HS-27A (cell line): Measurements from ENCODE around the gene CRKL.
"Not testable (repeated sequence)": the region's sequence is repeated elsewhere in the genome, so short reads cannot be mapped to it uniquely, and the experiment has no call there.

Source experiments
- DNase-seq: peaks from one replicate; pipeline ENCODE4 v3.0.0-alpha.2; 2012; ENCODE audit warnings: low read depth, missing footprints

The CRKL gene

DNA sequence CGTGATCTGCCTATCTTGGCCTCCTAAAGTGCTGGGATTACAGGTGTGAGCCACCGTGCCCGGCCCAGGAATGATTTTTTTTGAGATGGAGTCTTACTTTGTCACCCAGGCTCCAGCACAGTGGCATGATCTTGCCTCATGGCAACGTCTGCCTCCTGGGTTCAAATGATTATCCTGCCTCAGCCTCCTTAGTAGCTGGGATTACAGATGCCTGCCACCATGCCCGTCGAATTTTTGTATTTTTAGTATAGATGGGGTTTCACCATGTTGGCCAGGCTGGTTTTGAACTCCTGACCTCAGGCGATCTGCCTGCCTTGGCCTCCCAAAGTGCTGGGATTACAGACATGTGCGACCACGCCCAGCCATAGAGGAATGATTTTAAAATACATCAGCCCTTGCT is 17.8 kb downstream of the CRKL start:
- not testable (repeated sequence) for DNase-seq

- not testable (repeated sequence) for DNase-seq
Measured at GRCh38 chr22:20935780-20936539, 18.8 kb downstream of the CRKL start.

- DNase-seq, result no peak
Measured at GRCh38 chr22:20937031-20937793, 20.0 kb downstream of the CRKL start.

DNA sequence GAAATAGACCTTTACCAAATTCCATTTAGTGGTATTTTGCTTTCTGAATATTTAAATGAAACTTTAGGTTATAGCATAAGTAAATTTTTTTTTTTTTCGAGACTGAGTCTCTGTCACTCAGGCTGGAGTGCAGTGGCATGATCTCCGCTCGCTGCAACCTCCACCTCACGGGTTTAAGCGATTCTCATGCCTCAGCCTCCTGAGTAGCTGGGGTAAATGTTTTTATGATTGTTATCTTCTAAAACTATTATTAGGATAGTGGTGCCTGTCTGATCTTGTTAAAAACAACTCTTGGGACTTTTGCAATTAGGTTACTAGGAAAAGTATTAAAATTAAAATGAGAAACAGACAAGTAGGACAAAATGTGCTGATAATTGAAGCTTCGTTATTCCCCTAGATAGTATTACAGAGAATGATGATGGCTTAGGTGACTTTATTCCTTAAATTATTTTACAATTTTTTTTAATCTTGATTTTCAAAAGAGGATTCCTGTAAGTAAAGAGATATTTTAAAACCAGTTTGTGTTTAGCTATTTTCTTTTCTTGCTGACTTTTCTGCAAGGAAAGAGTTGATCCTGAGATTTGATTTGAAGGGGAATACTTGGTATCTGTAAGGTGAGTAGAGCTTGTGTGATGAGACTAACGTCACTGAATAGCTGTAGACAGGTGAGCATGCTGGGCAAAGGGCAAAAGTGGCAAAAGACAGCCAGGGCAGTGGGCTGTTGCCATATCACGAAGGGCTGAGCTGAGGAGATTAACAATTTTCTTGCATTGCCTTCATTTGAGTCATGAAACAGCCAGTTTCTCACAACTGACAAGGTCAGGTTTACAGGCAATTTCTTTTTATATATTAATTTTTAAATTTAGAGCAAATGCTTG is 20.8 kb downstream of the CRKL start:
- no peak for DNase-seq

DNA sequence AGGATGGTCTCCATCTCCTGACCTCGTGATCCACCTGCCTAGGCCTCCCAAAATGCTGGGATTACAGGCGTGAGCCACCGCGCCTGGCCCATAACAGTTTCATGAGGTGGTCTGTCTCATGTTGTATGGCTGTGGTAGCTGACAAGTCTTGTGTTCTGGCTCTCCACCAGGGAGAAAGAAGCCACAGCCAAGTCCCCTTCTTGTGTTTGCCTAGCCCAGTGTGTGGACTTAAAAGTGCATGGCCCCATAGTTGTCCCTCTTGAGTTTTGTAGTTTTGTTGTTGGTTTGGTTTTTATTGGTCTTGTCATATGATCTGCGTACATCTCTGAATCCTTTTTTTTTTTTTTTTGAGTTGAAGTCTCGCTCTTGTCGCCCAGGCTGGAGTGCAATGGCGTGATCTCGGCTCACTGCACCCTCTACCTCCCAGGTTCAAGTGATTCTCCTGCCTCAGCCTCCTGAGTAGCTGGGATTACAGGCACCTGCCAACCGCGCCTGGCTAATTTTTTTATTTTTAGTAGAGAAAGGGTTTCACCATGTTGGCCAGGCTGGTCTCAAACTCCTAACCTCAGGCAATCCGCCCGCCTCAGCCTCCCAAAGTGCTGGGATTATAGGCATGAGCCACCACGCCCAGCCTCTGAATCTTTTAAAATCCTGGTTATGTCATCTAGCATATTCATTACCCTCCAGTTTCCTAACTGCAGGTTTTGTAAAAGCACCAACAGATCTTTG is 22.4 kb downstream of the CRKL start:
- not testable (repeated sequence) for DNase-seq

- no peak for DNase-seq
Measured at GRCh38 chr22:20940186-20940651, 23.0 kb downstream of the CRKL start.

- no peak for DNase-seq
Measured at GRCh38 chr22:20940904-20941385, 23.7 kb downstream of the CRKL start.

DNA sequence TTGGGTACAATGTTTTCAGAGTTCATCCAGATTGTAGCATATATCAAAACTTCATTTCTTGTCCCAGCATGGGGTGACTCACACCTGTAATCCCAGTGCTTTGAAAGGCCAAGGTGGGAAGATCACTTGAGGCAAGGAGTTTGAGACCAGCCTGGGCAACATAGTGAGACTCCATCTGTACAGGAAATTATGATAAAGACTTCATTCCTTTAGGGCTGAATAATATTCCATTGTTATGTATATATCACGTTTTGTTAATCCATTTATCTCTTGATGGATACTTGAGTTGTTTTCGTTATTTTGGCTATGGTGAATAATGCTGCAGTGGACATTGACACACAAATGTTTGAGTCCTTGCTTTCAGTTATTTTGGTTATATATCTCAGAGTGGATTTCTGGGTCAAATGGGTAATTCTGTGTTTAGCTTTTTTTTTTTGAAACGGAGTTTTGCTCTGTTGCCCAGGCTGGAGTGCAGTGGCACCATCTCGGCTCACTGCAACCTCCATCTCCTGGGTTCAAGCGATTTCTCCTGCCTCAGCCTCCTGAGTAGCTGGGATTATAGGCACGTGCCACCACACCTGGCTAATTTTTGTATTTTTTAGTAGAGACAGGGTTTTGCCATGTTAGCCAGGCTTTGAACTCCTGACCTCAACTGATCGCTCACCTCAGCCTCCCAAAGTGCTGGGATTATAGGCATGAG is 25.1 kb downstream of the CRKL start:
- not testable (repeated sequence) for DNase-seq

DNA sequence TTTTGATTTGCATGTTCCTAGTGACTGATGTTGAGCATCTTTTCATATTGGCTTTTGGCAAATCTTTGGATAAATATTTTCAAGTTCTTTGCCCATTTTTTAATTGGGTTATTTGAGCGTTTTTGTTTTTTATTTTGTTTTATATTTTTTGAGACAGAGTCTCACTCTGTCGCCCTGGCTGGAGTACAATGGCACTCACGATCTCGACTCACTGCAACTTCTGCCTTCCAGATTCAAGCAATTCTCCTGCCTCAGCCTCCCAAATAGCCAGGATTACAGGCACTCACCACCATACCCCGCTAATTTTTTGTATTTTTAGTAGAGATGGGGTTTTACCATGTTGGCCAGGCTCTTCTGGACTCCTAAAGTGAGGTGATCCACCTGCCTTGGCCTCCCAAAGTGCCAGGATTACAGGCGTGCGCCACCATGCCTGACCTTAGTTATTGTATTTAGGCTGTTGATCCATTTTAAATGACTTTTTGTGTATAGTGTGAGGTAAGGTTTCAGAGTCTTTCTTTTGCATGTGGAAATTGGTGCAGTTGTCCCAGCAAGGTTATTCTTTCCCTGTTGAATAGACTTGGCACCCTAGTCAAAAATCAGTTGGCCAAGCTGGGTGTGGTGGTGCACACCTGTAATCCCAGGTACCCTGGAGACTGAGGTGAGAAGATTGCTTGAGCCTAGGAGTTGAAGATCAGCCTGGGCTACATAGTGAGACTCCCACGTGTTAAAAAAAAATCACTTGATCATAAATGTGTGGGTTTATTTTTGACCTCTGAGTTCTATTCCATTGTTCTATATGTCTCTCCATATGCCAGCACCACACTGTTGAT is 26.1 kb downstream of the CRKL start:
- DNase-seq, result no peak

- no peak for DNase-seq
Measured at GRCh38 chr22:20944042-20944441, 26.8 kb downstream of the CRKL start.

GRCh38 chr22:20945578-20945934 is 28.3 kb downstream of the CRKL start:
- no peak for DNase-seq

GRCh38 chr22:20946080-20946986 is 29.1 kb downstream of the CRKL start:
- peak; percentile 56 for DNase-seq

DNA sequence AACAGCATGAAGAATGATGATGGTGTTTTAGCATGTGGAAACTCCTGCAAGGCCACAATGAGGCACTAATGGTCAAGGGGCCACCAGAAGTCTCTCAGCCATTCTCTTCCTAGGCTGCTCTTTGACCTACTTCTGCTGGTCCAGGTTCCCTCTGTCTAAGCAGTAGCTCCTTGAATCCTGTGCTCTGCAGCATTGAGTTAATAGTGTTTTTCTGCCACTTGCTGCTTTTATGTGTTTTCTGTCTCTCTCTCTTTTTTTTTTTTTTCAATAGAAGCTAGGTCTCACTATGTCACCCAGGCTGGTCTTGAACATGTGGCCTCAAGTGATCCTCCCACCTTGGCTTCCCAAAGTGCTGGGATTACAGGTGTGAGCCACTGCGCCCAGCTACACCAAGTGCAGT is 29.8 kb downstream of the CRKL start:
- DNase-seq, result no peak

DNA sequence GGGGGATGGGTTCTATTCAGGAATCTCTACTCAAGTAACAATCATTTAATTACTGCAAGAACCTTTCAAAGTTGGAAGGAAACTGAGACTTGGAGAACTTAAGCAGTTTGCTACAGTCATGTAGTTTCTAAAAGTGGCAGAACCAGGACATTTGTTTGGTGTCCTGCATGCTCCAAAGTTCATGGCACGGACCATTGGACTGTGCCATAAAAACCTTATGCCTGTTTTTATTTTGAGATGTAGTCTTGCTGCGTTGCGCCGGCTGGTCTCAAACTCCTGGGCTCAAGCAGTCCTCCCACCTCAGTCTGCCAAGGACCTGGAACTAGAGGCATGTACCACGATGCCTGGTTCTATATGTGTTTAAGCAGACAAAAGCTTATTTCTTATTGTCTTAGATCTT is 31.2 kb downstream of the CRKL start:
- no peak for DNase-seq

DNA sequence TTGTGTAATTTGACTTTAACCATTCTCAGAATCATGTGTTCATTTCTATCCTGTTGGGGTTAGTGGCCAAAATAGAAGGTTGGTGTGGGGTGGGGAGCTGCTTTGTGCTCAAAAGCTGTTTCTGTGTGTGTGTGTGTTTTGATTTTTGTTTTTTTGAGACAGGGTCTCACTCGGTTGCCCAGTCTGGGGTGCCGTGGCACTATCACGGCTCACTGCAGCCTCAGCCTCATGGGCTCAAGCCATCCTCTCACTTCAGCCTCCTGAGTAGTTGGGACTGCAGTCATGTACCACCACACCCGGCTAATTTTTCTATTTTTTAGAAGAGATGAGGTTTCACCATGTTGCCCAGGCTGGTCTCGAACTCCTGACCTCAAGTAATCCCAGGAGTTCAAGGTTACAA is 31.8 kb downstream of the CRKL start:
- DNase-seq, result no peak

GRCh38 chr22:20949698-20950183 is 32.5 kb downstream of the CRKL start:
- DNase-seq, result no peak

GRCh38 chr22:20951151-20951931 is 34.1 kb downstream of the CRKL start:
- no peak for DNase-seq

GRCh38 chr22:20951932-20952380 is 34.7 kb downstream of the CRKL start:
- DNase-seq, result no peak
